ENCODE data around the gene TNFRSF18.

DNA sequence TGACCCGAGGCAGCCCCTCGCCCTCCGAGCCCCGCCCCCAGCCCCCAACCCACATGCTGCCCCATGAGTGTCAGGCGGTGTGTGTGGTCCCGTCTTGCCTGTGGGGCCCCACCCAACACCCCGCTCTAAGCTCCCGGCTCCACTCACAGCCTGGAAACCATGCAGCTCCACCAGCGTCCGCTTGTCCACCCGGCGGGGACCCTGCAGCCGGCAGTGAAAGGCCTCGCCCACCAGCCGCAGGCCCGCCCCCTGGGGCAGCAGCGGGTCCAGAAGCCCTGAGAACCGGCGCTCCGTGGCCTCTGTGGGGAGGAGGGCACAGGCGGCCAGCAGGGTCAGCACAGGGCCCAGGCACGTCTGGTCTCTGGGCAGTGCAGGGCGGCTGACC, 37.4 kb upstream of the TNFRSF18 start:
- no peak for TF ChIP-seq FOXP2 (optimal IDR thresholded peaks at IDR 0.05; ENCODE audit: borderline replicate concordance, extremely low read depth, extremely low read length, insufficient read depth)
- TF ChIP-seq SIN3A (IDR thresholded peaks at IDR 0.05; ENCODE audit: borderline replicate concordance, insufficient read depth, low read length) = no peak
- no peak for TF ChIP-seq TAF1 (IDR thresholded peaks at IDR 0.05; ENCODE audit: borderline replicate concordance, insufficient read depth, low read length)

Measured in PFSK-1 (cell line).